HEK293T (cell line): Measurements from ENCODE around the gene CTXND1.

Experiments used
- BHLHE40 ChIP-seq: fragments of 450-650 bp; IDR thresholded peaks from 2 replicates; pipeline ENCODE4 v1.6.1; 2016; ENCODE audit warnings: mild to moderate bottlenecking, moderate library complexity, borderline replicate concordance
- CTBP1 ChIP-seq: fragments of 450-650 bp; IDR thresholded peaks from 2 replicates; pipeline ENCODE4 v1.6.1; 2016; ENCODE audit warnings: borderline replicate concordance
- FOXA1 ChIP-seq: fragments of 450-650 bp; IDR thresholded peaks from 2 replicates; pipeline ENCODE4 v1.6.1; 2016; ENCODE audit warnings: mild to moderate bottlenecking
- FOXK2 ChIP-seq: fragments of 450-650 bp; IDR thresholded peaks from 2 replicates; pipeline ENCODE4 v1.6.1; 2016; ENCODE audit warnings: mild to moderate bottlenecking
- FOXM1 ChIP-seq: fragments of 450-650 bp; IDR thresholded peaks from 2 replicates; pipeline ENCODE4 v1.6.1; 2017; ENCODE audit warnings: mild to moderate bottlenecking, borderline replicate concordance
- L3MBTL2 ChIP-seq: fragments of 450-650 bp; conservative IDR thresholded peaks from 2 replicates; pipeline ENCODE4 v1.6.1; 2016; ENCODE audit warnings: mild to moderate bottlenecking
- NFRKB ChIP-seq: fragments of 450-650 bp; IDR thresholded peaks from 2 replicates; pipeline ENCODE4 v1.6.1; 2016; ENCODE audit warnings: mild to moderate bottlenecking, moderate library complexity
- SUZ12 ChIP-seq: fragments of 450-650 bp; IDR thresholded peaks from 2 replicates; pipeline ENCODE4 v1.6.1; 2016; ENCODE audit warnings: mild to moderate bottlenecking
- TARDBP ChIP-seq: fragments of 450-650 bp; IDR thresholded peaks from 2 replicates; pipeline ENCODE4 v1.6.1; 2016
- ZNF384 ChIP-seq: fragments of 450-650 bp; IDR thresholded peaks from 2 replicates; pipeline ENCODE4 v1.6.1; 2016

DNA sequence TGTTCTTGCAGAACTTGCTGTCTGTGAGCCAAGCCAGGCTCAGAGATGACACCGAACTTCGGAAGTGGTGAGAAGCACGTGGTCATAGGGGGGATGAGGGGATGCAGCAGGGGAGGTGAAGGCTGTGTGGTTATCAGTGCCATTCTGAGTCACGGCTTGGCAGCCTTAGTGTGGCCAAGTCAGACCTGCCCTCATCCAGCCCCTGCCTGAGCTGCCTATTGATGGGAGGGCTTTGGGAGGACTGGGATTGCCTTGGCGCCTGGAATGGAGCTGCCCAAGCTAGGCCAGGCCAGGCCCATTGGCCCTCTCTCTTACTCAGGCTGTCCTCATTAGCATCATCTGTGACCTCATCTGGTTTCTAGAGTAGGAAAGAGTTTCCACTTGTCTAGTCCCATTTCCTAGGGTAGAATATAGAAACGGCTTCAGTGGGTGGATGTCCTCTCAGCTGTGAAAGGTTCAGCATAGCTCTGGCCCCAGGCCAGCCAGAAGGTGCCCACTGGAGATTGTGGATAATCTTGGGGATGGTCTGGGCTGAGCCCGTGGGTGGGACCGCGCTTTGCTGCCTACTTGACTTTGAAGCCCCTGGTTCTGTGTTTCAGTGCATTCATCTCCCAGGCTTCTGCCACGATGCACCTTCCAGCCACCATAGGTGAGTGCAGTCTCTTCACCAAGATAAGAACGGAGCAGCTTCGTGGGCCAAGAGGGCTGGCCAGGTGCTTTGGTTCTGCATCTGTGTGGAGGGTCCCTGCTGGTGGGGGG lies 92.0 kb downstream of the CTXND1 start:
- TF ChIP-seq L3MBTL2 (no peak), NFRKB (no peak), FOXM1 (no peak), BHLHE40 (no peak), FOXA1 (no peak), TARDBP (no peak), FOXK2 (no peak), ZNF384 (no peak), CTBP1 (no peak), SUZ12 (no peak)
